HG03439 (cell line): Measurements from ENCODE around the gene BCR.
"Not testable (repeated sequence)": the region's sequence is repeated elsewhere in the genome, so short reads cannot be mapped to it uniquely, and the experiment has no call there.

Experiments used
- ATAC-seq: cut with Tn5 transposase; IDR thresholded peaks from one replicate; pipeline ENCODE4 v1.9.1; 2021; ENCODE audit warnings: mild to moderate bottlenecking, moderate library complexity; ENCODE audit not compliant: unreplicated experiment

Gene BCR

GRCh38 chr22:23361676-23362075 lies 181.4 kb downstream of the BCR start:
- no peak for ATAC-seq

GRCh38 chr22:23363683-23364082 lies 183.4 kb downstream of the BCR start:
- ATAC-seq, result no peak

- ATAC-seq, result no peak
Observed at GRCh38 chr22:23364389-23364788, 184.1 kb downstream of the BCR start.

- ATAC-seq, result no peak
Observed at GRCh38 chr22:23365524-23365923, 185.2 kb downstream of the BCR start.

- no peak for ATAC-seq
Observed at GRCh38 chr22:23365961-23366360, 185.7 kb downstream of the BCR start.

GRCh38 chr22:23367196-23367595 lies 186.9 kb downstream of the BCR start:
- not testable (repeated sequence) for ATAC-seq
